Neutrophil (primary cell): ENCODE data around the gene PLXND1.

ENCODE experiments used
- H3K27ac ChIP-seq: fragments of 200-600 bp; sonication (generic); 2 replicates; pipeline ENCODE4 v1.5.1; 2016; ENCODE audit warnings: mild to moderate bottlenecking, moderate library complexity
- H3K27me3 ChIP-seq: fragments of 200-600 bp; sonication (generic); 2 replicates; pipeline ENCODE4 v1.6.0; 2016; ENCODE audit warnings: mild to moderate bottlenecking
- H3K36me3 ChIP-seq: fragments of 200-600 bp; sonication (generic); 2 replicates; pipeline ENCODE4 v1.5.1; 2017
- H3K4me1 ChIP-seq, 2 experiments: fragments of 200-600 bp in 1 of 2; sonication (generic) in 1 of 2; 1 replicate in 1 of 2; 2 replicates in 1 of 2; pipeline versions ENCODE4 v1.5.1 to v1.6.1; 2013 to 2016; ENCODE audit warnings: low read depth in 1 of 2, low read length in 1 of 2, mild to moderate bottlenecking in 1 of 2, moderate library complexity in 1 of 2; ENCODE audit not compliant: control insufficient read depth in 1 of 2, insufficient read depth in 1 of 2
- H3K4me3 ChIP-seq, 2 experiments: fragments of 200-600 bp in 1 of 2; sonication (generic) in 1 of 2; 1 replicate in 1 of 2; 2 replicates in 1 of 2; pipeline ENCODE4 v1.5.1; 2013 to 2016; ENCODE audit warnings: low read depth in 1 of 2, low read length in 1 of 2, mild to moderate bottlenecking in 1 of 2, moderate library complexity in 1 of 2
- H3K9me3 ChIP-seq: fragments of 200-600 bp; sonication (generic); 2 replicates; pipeline ENCODE4 v1.5.1; 2016
- CTCF ChIP-seq: fragments of 200-600 bp; sonication (generic); IDR thresholded peaks from 2 replicates; pipeline ENCODE4 v1.5.1; 2016; ENCODE audit warnings: antibody characterized with exemption

Gene PLXND1

GRCh38 chr3:129597087-129597999, 9.1 kb downstream of the PLXND1 start:
- Histone ChIP-seq H3K27ac (no peak overlapping the region), H3K4me3 (no peak overlapping the region), H3K27me3 (peaks cover 35% of the 10 kb centered on the region), H3K9me3 (no peaks in the 10 kb centered on the region), H3K36me3 (no peaks in the 10 kb centered on the region), H3K4me1 (peaks cover 33 to 35% of the 10 kb centered on the region in 2 experiments)
- no peak for TF ChIP-seq CTCF

GRCh38 chr3:129596194-129597086, 10.0 kb downstream of the PLXND1 start:
- Histone ChIP-seq H3K4me3 (no peak overlapping the region), H3K27ac (no peak overlapping the region), H3K27me3 (peaks cover 35% of the 10 kb centered on the region), H3K4me1 (peaks cover 37 to 38% of the 10 kb centered on the region in 2 experiments), H3K9me3 (no peaks in the 10 kb centered on the region), H3K36me3 (no peaks in the 10 kb centered on the region)
- TF ChIP-seq CTCF = no peak

- H3K27ac ChIP-seq = no peak overlapping the region
- H3K4me1 ChIP-seq = peaks cover 37 to 38% of the 10 kb centered on the region in 2 experiments
- H3K36me3 ChIP-seq = no peaks in the 10 kb centered on the region
- peaks cover 35% of the 10 kb centered on the region for H3K27me3 ChIP-seq
- H3K9me3 ChIP-seq = no peaks in the 10 kb centered on the region
- TF ChIP-seq CTCF = no peak
- no peak overlapping the region for H3K4me3 ChIP-seq
Measured at GRCh38 chr3:129595544-129596193, 10.8 kb downstream of the PLXND1 start.

- peaks cover 37 to 38% of the 10 kb centered on the region in 2 experiments for H3K4me1 ChIP-seq
- H3K27me3 ChIP-seq = peaks cover 35% of the 10 kb centered on the region
- H3K36me3 ChIP-seq = no peaks in the 10 kb centered on the region
- no peak overlapping the region for H3K27ac ChIP-seq
- H3K4me3 ChIP-seq = no peak overlapping the region
- H3K9me3 ChIP-seq = no peaks in the 10 kb centered on the region
- TF ChIP-seq CTCF = no peak
Measured at GRCh38 chr3:129594907-129595390, 11.5 kb downstream of the PLXND1 start.

GRCh38 chr3:129594409-129594808, 12.1 kb downstream of the PLXND1 start:
- Histone ChIP-seq H3K36me3 (no peaks in the 10 kb centered on the region), H3K4me1 (peaks cover 32 to 33% of the 10 kb centered on the region in 2 experiments), H3K9me3 (no peaks in the 10 kb centered on the region), H3K27me3 (peaks cover 35% of the 10 kb centered on the region), H3K27ac (no peak overlapping the region), H3K4me3 (no peak overlapping the region)
- no peak for TF ChIP-seq CTCF
